Nephron progenitor cell (in vitro differentiated cells): ENCODE results near the gene MUC15.

Source experiments
- DNase-seq: peaks from one replicate; pipeline ENCODE4 v3.0.0; 2021
- H3K27ac Mint-ChIP-seq: 2 replicates; pipeline ENCODE4 v1.8.0; 2021; ENCODE audit warnings: mild to moderate bottlenecking, moderate library complexity, mixed read lengths
- H3K27me3 Mint-ChIP-seq: 2 replicates; pipeline ENCODE4 v1.8.0; 2021; ENCODE audit warnings: mild to moderate bottlenecking, low read depth, mixed read lengths; ENCODE audit not compliant: poor library complexity
- H3K36me3 Mint-ChIP-seq: 2 replicates; pipeline ENCODE4 v1.8.0; 2021; ENCODE audit warnings: low read depth, mixed read lengths
- H3K4me1 Mint-ChIP-seq: 2 replicates; pipeline ENCODE4 v1.8.0; 2021; ENCODE audit warnings: mixed read lengths
- H3K4me3 Mint-ChIP-seq: 2 replicates; pipeline ENCODE4 v1.8.0; 2021; ENCODE audit warnings: mild to moderate bottlenecking, moderate library complexity, mixed read lengths
- H3K9me3 Mint-ChIP-seq: 2 replicates; pipeline ENCODE4 v1.8.0; 2021; ENCODE audit warnings: mild to moderate bottlenecking, moderate library complexity, mixed read lengths
- CTCF ChIP-seq: fragments of 200-600 bp; sonication (generic); IDR thresholded peaks from 2 replicates; pipeline ENCODE4 v1.5.0; 2021; ENCODE audit warnings: antibody characterized with exemption

MUC15 gene

GRCh38 chr11:26549176-26549575 is 22.9 kb downstream of the MUC15 start:
- H3K4me1 Mint-ChIP-seq, result no peaks in the 10 kb centered on the region
- no peaks in the 10 kb centered on the region for H3K9me3 Mint-ChIP-seq
- H3K27ac Mint-ChIP-seq, result no peak overlapping the region
- no peak for DNase-seq
- H3K4me3 Mint-ChIP-seq, result no peak overlapping the region
- no peak for TF ChIP-seq CTCF
- no peaks in the 10 kb centered on the region for H3K36me3 Mint-ChIP-seq
- no peaks in the 10 kb centered on the region for H3K27me3 Mint-ChIP-seq

GRCh38 chr11:26541870-26542269 is 30.2 kb downstream of the MUC15 start:
- no peak for DNase-seq
- TF ChIP-seq CTCF, result no peak
- Mint-ChIP-seq H3K9me3 (no peaks in the 10 kb centered on the region), H3K36me3 (no peaks in the 10 kb centered on the region), H3K27ac (peak overlapping the region; percentile 24), H3K27me3 (peaks cover 2% of the 10 kb centered on the region), H3K4me3 (no peak overlapping the region), H3K4me1 (no peaks in the 10 kb centered on the region)

- Mint-ChIP-seq H3K27me3 (peaks cover 2% of the 10 kb centered on the region), H3K36me3 (no peaks in the 10 kb centered on the region), H3K4me1 (no peaks in the 10 kb centered on the region), H3K27ac (no peak overlapping the region), H3K9me3 (no peaks in the 10 kb centered on the region), H3K4me3 (no peak overlapping the region)
- no peak for TF ChIP-seq CTCF
- DNase-seq, result no peak
Observed at GRCh38 chr11:26539517-26539916, 32.5 kb downstream of the MUC15 start.

GRCh38 chr11:26537341-26537740 is 34.7 kb downstream of the MUC15 start:
- H3K27ac Mint-ChIP-seq, result no peak overlapping the region
- TF ChIP-seq CTCF, result no peak
- no peaks in the 10 kb centered on the region for H3K36me3 Mint-ChIP-seq
- no peaks in the 10 kb centered on the region for H3K27me3 Mint-ChIP-seq
- no peaks in the 10 kb centered on the region for H3K9me3 Mint-ChIP-seq
- H3K4me1 Mint-ChIP-seq, result no peaks in the 10 kb centered on the region
- no peak overlapping the region for H3K4me3 Mint-ChIP-seq
- DNase-seq, result no peak

GRCh38 chr11:26527685-26528084 is 44.4 kb downstream of the MUC15 start:
- Mint-ChIP-seq H3K27me3 (no peaks in the 10 kb centered on the region), H3K27ac (no peak overlapping the region), H3K4me3 (no peak overlapping the region), H3K4me1 (no peaks in the 10 kb centered on the region), H3K9me3 (no peaks in the 10 kb centered on the region), H3K36me3 (no peaks in the 10 kb centered on the region)
- TF ChIP-seq CTCF, result no peak
- DNase-seq, result no peak

GRCh38 chr11:26522912-26523610 is 49.0 kb downstream of the MUC15 start:
- Mint-ChIP-seq H3K4me1 (no peaks in the 10 kb centered on the region), H3K27me3 (no peaks in the 10 kb centered on the region), H3K9me3 (no peaks in the 10 kb centered on the region), H3K36me3 (no peaks in the 10 kb centered on the region), H3K27ac (no peak overlapping the region), H3K4me3 (no peak overlapping the region)
- TF ChIP-seq CTCF, result no peak
- no peak for DNase-seq
